ENCODE measurements around the gene NTSR1.

NTSR1 gene

DNA sequence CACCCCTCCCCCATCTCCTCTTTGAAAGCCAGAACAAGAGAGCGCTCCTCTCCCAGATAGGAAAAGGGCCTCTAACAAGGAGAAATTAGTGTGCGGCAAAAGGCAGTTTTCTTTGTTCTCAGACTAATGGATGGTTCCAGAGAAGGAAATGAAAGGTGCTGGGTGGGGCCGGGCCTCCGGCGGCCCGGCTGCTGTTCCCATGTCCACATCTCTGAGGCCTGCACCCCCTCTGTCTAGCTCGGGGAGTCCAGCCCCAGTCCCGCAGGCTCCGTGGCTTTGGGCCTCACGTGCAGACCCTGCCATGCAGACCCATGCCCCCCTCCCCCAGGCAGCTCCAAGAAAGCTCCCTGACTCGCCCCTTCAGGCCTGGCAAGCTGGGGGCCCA is 51.8 kb downstream of the NTSR1 start:
- Histone ChIP-seq H3K23ac (ENCODE audit: low read length) (no peak overlapping the region), H3K4me2 (ENCODE audit: low read length) (no peak overlapping the region), H4K8ac (ENCODE audit: low read depth, low read length) (no peak overlapping the region), H3K4me3 (ENCODE audit: low read length) (no peak overlapping the region), H2BK120ac (ENCODE audit: low read depth, low read length) (no peak overlapping the region), H3K27ac (ENCODE audit: low read depth, low read length) (no peak overlapping the region), H3K56ac (ENCODE audit: low read length) (no peak overlapping the region), H4K5ac (ENCODE audit: low read length) (no peak overlapping the region), H3K36me3 (ENCODE audit: control insufficient read depth, insufficient read depth, low read length) (no peaks in the 10 kb centered on the region), H3K4ac (ENCODE audit: low read depth, low read length) (no peak overlapping the region), H3K9ac (ENCODE audit: low read length) (no peak overlapping the region), H2BK15ac (replicated peaks; ENCODE audit: low read depth) (no peak overlapping the region), H3K79me2 (ENCODE audit: control insufficient read depth, insufficient read depth, low read length) (no peaks in the 10 kb centered on the region), H3K27me3 (ENCODE audit: insufficient read depth, low read length, poor library complexity) (no peaks in the 10 kb centered on the region), H3K4me1 (ENCODE audit: control insufficient read depth, low read depth, low read length) (no peaks in the 10 kb centered on the region), H3K79me1 (ENCODE audit: low read length) (no peaks in the 10 kb centered on the region), H3K18ac (ENCODE audit: low read length) (no peak overlapping the region), H2AK5ac (ENCODE audit: low read length) (no peak overlapping the region), H2BK5ac (ENCODE audit: low read length) (no peak overlapping the region)
- WGBS (ENCODE audit: extremely low coverage, insufficient coverage, low lambda C conversion rate), result no CpG with 5 or more reads among the region's 11 CpGs
- DNase-seq, result no peak

DNA sequence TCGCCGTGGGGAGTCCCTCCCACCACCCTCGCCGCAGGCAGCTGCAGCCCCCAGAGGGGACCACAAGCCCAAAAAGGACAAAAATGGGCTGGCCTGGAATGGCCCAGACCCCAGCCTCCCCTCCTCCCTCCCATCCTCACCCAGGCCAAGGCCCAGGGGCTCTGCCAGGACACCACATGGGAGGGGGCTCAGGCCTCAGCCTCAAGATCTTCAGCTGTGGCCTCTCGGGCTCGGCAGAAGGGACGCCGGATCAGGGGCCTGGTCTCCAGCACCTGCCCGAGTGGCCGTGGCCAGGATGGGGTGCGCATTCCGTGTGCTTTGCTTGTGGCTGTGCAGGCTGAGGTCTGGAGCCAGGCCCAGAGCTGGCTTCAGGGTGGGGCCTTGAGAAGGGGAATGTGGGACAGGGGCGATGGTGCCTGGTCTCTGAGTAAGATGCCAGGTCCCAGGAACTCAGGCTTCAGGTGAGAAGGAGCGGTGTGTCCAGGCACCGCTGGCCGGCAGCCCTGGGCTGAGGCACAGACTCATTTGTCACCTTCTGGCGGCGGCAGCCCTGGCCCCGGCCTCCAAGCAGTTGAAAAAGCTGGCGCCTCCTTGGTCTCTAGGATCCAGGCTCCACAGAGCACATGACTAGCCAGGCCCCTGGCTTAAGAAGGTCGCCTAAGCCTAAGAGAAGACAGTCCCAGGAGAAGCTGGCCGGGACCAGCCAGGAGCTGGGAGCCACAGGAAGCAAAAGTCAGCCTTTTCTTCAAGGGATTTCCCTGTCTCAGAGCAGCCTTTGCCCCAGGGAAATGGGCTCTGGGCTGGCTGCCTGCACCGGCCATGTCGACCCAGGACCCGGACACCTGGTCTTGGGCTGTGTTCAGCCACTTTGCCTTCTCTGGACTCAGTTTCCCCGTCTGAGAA is 52.5 kb downstream of the NTSR1 start:
- H2BK15ac ChIP-seq (replicated peaks; ENCODE audit: low read depth), result no peak overlapping the region
- no peak overlapping the region for H2AK5ac ChIP-seq (ENCODE audit: low read length)
- no peaks in the 10 kb centered on the region for H3K36me3 ChIP-seq (ENCODE audit: control insufficient read depth, insufficient read depth, low read length)
- no peak overlapping the region for H2BK5ac ChIP-seq (ENCODE audit: low read length)
- H3K4me2 ChIP-seq (ENCODE audit: low read length), result no peak overlapping the region
- no peak overlapping the region for H3K9ac ChIP-seq (ENCODE audit: low read length)
- H4K5ac ChIP-seq (ENCODE audit: low read length), result no peak overlapping the region
- H3K4me1 ChIP-seq (ENCODE audit: control insufficient read depth, low read depth, low read length), result no peaks in the 10 kb centered on the region
- H3K27ac ChIP-seq (ENCODE audit: low read depth, low read length), result no peak overlapping the region
- H3K27me3 ChIP-seq (ENCODE audit: insufficient read depth, low read length, poor library complexity), result no peaks in the 10 kb centered on the region
- no peak overlapping the region for H3K23ac ChIP-seq (ENCODE audit: low read length)
- H4K8ac ChIP-seq (ENCODE audit: low read depth, low read length), result no peak overlapping the region
- H3K79me1 ChIP-seq (ENCODE audit: low read length), result no peaks in the 10 kb centered on the region
- H2BK120ac ChIP-seq (ENCODE audit: low read depth, low read length), result no peak overlapping the region
- H3K56ac ChIP-seq (ENCODE audit: low read length), result no peak overlapping the region
- no CpG with 5 or more reads among the region's 26 CpGs for WGBS (ENCODE audit: extremely low coverage, insufficient coverage, low lambda C conversion rate)
- H3K4me3 ChIP-seq (ENCODE audit: low read length), result no peak overlapping the region
- no peak overlapping the region for H3K4ac ChIP-seq (ENCODE audit: low read depth, low read length)
- H3K18ac ChIP-seq (ENCODE audit: low read length), result no peak overlapping the region
- H3K79me2 ChIP-seq (ENCODE audit: control insufficient read depth, insufficient read depth, low read length), result no peaks in the 10 kb centered on the region
- DNase-seq, result no peak

DNA sequence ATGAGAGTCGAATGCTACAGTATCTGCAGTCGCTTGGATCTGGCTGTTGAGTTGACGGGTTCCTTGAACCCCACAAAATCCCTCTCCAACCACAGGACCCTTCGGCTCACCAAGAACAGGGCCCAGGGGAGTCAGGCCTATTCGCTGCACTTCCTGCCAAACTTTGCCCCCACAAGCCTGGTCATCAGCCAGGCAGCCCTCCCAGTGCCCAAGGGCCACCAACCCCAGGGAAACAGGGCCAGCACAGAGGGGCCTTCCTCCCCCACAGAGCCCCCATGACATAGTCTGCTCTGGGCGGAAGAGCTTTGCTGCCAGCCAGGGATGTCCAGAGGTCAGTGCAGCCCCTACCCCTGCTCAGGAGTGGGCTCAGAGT is 53.1 kb downstream of the NTSR1 start:
- H2BK120ac ChIP-seq (ENCODE audit: low read depth, low read length), result no peak overlapping the region
- no peak overlapping the region for H3K4me2 ChIP-seq (ENCODE audit: low read length)
- no peaks in the 10 kb centered on the region for H3K79me2 ChIP-seq (ENCODE audit: control insufficient read depth, insufficient read depth, low read length)
- no peaks in the 10 kb centered on the region for H3K27me3 ChIP-seq (ENCODE audit: insufficient read depth, low read length, poor library complexity)
- no peak overlapping the region for H3K23ac ChIP-seq (ENCODE audit: low read length)
- no peak overlapping the region for H4K5ac ChIP-seq (ENCODE audit: low read length)
- H3K4me3 ChIP-seq (ENCODE audit: low read length), result no peak overlapping the region
- no peak overlapping the region for H2BK15ac ChIP-seq (replicated peaks; ENCODE audit: low read depth)
- no peak overlapping the region for H3K18ac ChIP-seq (ENCODE audit: low read length)
- no peak overlapping the region for H3K9ac ChIP-seq (ENCODE audit: low read length)
- WGBS (ENCODE audit: extremely low coverage, insufficient coverage, low lambda C conversion rate), result no CpG with 5 or more reads among the region's 6 CpGs
- no peak overlapping the region for H4K8ac ChIP-seq (ENCODE audit: low read depth, low read length)
- no peaks in the 10 kb centered on the region for H3K79me1 ChIP-seq (ENCODE audit: low read length)
- no peak overlapping the region for H3K27ac ChIP-seq (ENCODE audit: low read depth, low read length)
- H3K4ac ChIP-seq (ENCODE audit: low read depth, low read length), result no peak overlapping the region
- no peak overlapping the region for H2BK5ac ChIP-seq (ENCODE audit: low read length)
- H2AK5ac ChIP-seq (ENCODE audit: low read length), result no peak overlapping the region
- no peaks in the 10 kb centered on the region for H3K36me3 ChIP-seq (ENCODE audit: control insufficient read depth, insufficient read depth, low read length)
- no peak for DNase-seq
- H3K4me1 ChIP-seq (ENCODE audit: control insufficient read depth, low read depth, low read length), result no peaks in the 10 kb centered on the region
- no peak overlapping the region for H3K56ac ChIP-seq (ENCODE audit: low read length)

DNA sequence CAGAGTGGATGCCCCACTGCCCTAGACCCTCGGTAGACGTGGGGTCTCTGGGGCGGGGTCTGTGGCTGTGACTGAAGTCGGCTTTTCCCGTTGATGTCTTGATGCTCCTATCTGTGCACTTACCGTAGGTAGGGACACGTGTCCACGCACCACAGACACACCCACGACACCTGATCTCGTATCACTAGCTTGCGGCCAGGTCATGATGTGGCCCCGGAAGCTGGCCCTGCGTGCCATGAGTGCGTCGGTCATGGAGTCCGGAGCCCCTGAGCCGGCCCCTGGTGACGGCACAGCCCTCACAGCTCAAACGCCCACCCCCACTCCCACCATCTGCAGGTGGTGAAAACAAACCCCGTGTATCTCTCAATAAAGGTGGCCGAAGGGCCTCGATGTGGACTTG is 53.7 kb downstream of the NTSR1 start:
- H3K4me3 ChIP-seq (ENCODE audit: low read length), result no peak overlapping the region
- H3K23ac ChIP-seq (ENCODE audit: low read length), result no peak overlapping the region
- no peak overlapping the region for H3K9ac ChIP-seq (ENCODE audit: low read length)
- no peak overlapping the region for H2AK5ac ChIP-seq (ENCODE audit: low read length)
- H3K56ac ChIP-seq (ENCODE audit: low read length), result no peak overlapping the region
- H2BK120ac ChIP-seq (ENCODE audit: low read depth, low read length), result no peak overlapping the region
- H3K4me2 ChIP-seq (ENCODE audit: low read length), result no peak overlapping the region
- H3K27me3 ChIP-seq (ENCODE audit: insufficient read depth, low read length, poor library complexity), result no peaks in the 10 kb centered on the region
- DNase-seq, result no peak
- no peak overlapping the region for H2BK15ac ChIP-seq (replicated peaks; ENCODE audit: low read depth)
- H2BK5ac ChIP-seq (ENCODE audit: low read length), result no peak overlapping the region
- no peaks in the 10 kb centered on the region for H3K79me2 ChIP-seq (ENCODE audit: control insufficient read depth, insufficient read depth, low read length)
- no CpG with 5 or more reads among the region's 22 CpGs for WGBS (ENCODE audit: extremely low coverage, insufficient coverage, low lambda C conversion rate)
- H3K79me1 ChIP-seq (ENCODE audit: low read length), result no peaks in the 10 kb centered on the region
- no peak overlapping the region for H3K18ac ChIP-seq (ENCODE audit: low read length)
- H3K36me3 ChIP-seq (ENCODE audit: control insufficient read depth, insufficient read depth, low read length), result no peaks in the 10 kb centered on the region
- H3K27ac ChIP-seq (ENCODE audit: low read depth, low read length), result no peak overlapping the region
- no peak overlapping the region for H4K5ac ChIP-seq (ENCODE audit: low read length)
- no peak overlapping the region for H4K8ac ChIP-seq (ENCODE audit: low read depth, low read length)
- H3K4me1 ChIP-seq (ENCODE audit: control insufficient read depth, low read depth, low read length), result no peaks in the 10 kb centered on the region
- no peak overlapping the region for H3K4ac ChIP-seq (ENCODE audit: low read depth, low read length)

DNA sequence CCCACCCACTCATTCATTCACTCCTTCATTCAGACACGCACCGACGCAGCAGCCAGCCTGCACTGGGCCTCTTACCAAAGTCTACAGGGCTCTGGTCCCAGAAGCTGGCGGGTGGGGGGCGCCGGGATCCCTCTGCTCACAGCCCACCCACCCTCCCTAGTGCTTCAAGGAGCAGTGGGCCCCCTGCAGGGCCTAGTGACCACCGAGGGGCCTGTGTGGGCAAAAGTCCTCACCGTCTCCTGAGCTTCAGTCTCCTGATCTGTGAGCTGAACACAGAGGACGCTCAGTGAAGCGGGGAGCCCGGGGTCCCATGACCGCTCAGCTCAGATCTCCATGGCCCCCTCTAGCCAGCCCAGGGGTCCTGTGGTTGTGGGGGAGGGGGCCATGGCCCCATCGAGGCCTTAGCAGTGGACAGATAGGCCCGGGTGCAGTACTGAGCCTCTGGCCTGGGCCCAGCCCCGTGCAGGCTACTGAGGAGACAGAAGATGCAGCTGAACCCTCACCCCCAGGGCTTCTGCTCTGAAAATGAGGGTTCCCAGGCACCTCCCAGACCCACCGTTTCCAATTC is 54.2 kb downstream of the NTSR1 start:
- Histone ChIP-seq H3K4ac (ENCODE audit: low read depth, low read length) (no peak overlapping the region), H3K4me3 (ENCODE audit: low read length) (no peak overlapping the region), H3K79me2 (ENCODE audit: control insufficient read depth, insufficient read depth, low read length) (no peaks in the 10 kb centered on the region), H3K36me3 (ENCODE audit: control insufficient read depth, insufficient read depth, low read length) (no peaks in the 10 kb centered on the region), H4K5ac (ENCODE audit: low read length) (no peak overlapping the region), H3K79me1 (ENCODE audit: low read length) (no peaks in the 10 kb centered on the region), H2BK15ac (replicated peaks; ENCODE audit: low read depth) (no peak overlapping the region), H3K18ac (ENCODE audit: low read length) (no peak overlapping the region), H2BK5ac (ENCODE audit: low read length) (no peak overlapping the region), H3K27ac (ENCODE audit: low read depth, low read length) (no peak overlapping the region), H3K23ac (ENCODE audit: low read length) (no peak overlapping the region), H4K8ac (ENCODE audit: low read depth, low read length) (no peak overlapping the region), H3K27me3 (ENCODE audit: insufficient read depth, low read length, poor library complexity) (no peaks in the 10 kb centered on the region), H3K4me2 (ENCODE audit: low read length) (no peak overlapping the region), H2BK120ac (ENCODE audit: low read depth, low read length) (no peak overlapping the region), H3K4me1 (ENCODE audit: control insufficient read depth, low read depth, low read length) (no peaks in the 10 kb centered on the region), H2AK5ac (ENCODE audit: low read length) (no peak overlapping the region), H3K56ac (ENCODE audit: low read length) (no peak overlapping the region), H3K9ac (ENCODE audit: low read length) (no peak overlapping the region)
- DNase-seq, result no peak
- no CpG with 5 or more reads among the region's 16 CpGs for WGBS (ENCODE audit: extremely low coverage, insufficient coverage, low lambda C conversion rate)
